OCI-LY3 (cell line): ENCODE data around the gene CHSY3.

Source experiments
- CTCF ChIP-seq: fragments of 200-600, 300-600 bp; sonication (generic); IDR thresholded peaks from 2 replicates; pipeline ENCODE4 v1.5.1; 2014; ENCODE audit warnings: antibody characterized with exemption, low read length, low read depth
- EZH2phosphoT487 ChIP-seq: fragments of 200-600 bp; shearing (Covaris generic); IDR thresholded peaks from 2 replicates; pipeline ENCODE4 v1.6.1; 2018; ENCODE audit warnings: antibody characterized with exemption, mixed run types, low read depth

GRCh38 chr5:130155345-130156011 lies 251.2 kb downstream of the CHSY3 start:
- TF ChIP-seq CTCF: no peak
- no peak for TF ChIP-seq EZH2phosphoT487
